Measurements from ENCODE around the gene BTBD17.

BTBD17 gene

DNA sequence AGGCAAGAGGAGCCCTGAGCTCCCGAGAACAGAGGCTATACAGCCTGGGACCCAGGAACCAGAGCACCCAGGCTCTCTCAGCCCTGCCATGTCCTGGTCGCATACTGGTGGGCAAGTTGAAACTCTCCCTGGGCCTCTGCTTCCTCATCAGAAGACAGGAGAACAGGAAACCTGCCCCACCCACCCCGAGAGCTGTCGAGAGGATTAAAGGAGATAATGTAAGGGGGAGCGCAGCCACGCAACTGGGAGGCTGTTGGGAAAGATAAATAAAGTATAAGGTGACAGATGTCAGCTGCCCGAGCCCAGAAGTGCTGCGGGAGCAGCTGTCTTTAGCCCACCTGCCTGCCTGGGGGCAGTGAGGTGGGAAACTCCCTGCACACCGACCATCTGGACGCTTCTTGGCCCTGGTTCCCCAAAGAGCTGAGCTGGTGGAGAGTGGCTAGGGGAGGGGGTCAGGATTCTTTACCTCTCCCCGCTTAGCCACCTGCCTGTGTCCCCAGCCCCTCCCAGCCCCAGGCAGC, 28.8 kb downstream of the BTBD17 start:
- no peak for DNase-seq

DNA sequence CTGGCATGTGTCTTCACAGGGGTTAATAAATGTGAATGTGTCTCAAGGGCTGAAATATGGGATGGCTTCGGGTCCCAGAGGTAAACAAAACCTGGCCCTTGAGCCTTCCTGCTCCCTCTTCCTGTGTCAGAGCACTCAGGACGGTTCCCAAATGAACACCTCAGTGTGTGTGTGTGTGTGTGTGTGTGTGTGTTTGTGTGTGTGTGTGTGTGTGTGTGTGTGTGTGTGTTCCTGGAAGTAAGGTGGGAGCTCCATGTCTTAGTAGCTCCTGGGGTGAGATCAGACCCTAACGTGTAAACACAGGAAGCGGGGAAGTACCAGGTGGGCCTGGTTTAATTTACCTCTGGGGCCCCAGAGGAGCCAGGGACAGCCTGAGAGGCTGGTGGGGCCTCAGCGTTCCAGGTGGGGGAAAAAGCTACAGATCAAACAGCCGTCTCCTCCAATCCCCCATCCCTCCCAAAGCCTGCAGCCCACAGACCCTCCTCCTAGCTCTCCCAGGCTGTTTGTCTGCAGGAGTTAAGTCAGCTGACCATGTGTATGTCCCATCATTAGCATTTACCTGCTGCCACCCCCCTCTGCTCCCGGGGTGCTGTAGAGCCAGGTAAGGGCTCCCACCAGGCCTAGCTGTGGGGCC, 29.5 kb downstream of the BTBD17 start:
- no peak for DNase-seq

DNA sequence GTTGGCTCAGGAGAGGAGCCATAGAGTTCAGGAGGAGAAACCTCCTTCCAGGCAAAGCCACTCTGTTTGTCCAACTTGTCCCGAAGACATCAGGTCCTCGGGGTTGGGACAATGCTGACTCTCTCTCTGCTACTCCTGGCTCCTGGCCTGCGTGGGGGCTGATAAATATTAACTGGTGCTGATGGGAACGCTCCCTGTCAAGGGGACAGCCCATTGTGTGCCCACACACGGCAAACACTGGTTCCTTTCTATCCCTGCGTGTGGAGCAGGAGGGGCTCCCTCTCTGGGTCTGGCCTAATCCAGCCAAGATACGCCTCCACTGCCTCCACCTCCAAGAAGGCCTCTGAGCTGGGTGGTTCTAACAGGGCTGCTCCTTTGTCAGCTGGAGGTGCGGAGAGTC, 31.2 kb downstream of the BTBD17 start:
- no peak for DNase-seq

DNA sequence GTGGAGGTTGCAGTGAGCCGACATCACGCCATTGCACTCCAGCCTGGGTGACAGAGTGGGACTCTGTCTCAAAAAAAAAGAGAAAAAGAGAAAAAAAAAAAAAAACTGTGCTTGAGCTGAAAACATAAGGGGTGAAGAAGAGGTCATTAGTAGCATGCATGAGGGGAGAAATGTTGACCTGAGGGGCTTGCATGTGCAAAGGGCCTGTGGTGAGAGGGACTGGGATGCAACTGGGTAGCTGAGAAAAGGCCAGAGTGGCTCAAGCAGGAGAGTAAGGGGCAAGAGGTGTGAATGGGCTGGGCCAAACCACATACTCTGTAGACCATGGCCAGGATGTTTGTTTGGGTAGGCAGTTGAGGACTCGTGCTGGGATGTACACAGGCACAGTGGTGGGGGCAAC, 32.3 kb downstream of the BTBD17 start:
- no peak for DNase-seq

DNA sequence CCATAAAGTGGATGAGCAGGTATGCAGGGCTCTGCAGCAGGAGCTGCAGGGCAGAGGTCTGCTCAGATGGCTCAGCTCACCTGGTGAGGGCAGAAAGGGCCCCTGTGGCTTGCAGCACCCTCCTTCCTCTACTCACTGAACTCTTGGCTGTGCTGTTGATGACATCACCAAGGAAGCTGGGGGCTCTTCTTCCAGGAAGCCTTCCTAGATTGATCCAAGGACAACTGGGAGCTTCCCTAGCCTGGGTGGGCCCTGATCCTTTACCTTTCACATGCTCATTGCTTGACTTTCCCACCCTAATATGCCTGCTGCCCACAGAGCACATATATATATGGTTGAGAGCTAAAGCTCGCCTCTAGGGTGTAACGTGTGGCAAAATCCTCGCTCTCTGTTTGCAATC, 33.2 kb downstream of the BTBD17 start:
- no peak for DNase-seq

DNA sequence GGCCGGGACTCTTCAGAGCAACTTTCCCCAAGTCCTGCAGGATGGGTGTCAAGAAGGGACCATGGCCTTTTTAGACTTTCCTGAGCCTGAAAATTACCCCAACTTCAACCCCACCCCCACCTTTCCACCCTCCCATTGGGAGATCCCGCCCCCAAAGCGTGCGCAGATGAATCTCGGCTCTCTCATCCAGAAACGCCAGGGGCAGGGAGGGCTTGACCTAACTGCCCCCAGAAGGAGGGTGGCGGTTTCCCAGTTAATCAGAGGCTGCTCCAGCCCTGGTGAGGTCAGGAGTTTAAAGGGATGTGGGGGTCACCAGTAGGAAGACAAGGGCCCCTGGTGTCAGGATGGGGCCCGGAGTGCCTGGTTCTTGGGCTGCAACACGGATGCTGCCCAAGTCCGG, 35.2 kb downstream of the BTBD17 start:
- DNase-seq = no peak

DNA sequence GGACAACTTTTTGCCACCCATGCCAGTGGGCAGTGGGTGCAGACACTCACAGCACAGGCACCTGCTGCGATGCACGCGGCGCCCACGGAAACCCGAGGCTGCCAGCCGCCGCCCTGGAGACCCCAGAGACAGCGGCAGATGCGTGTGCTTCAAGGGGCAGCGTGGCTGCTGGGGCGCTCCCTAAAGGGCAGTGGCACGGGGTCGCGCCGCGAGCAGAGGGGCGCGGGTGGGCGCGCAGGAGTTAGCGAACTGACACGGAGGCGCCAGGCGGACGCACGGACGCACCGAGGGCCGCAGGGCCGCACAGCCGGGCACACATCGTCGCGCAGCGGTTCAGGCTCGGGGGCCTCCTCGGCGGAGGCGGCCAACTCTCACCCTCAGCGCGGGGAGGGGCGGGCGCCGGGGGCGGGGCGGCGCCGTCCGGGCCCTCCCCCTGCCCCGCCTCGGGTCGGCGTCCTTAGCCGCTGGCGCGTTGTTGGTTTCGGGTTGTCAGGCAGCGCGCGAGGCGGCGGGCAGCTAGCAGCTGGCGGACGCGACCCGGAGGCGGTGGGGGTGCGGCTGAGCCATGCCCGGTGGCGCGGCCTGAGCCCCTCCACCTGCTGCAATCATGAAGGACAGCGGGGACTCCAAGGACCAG, 35.8 kb downstream of the BTBD17 start, which contains the start of gene KIF19:
KIF19 (plus strand) TSS at position 484 of the 637 bp plus-strand sequence; CDS start at position 608, 124 bp downstream.
- DNase-seq = peak; percentile 56

DNA sequence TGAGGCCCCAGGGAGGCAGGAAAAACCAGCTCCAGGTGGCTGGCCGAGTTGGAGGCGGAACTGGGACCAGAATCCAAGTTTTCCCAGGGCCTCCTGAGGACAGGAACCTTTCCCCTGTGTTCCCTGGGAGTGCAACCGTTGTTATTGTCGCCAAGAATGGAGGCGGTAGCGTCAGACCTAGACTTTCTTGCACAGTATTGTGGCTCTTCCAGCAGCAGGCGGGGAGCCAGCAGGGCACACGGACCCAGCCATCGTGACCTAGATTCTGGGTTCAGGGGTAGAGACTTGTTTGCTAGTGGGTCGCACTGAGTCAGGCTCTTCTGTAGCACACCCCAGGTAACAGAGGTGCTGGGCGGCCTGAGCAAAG, 36.3 kb downstream of the BTBD17 start:
- DNase-seq = no peak

DNA sequence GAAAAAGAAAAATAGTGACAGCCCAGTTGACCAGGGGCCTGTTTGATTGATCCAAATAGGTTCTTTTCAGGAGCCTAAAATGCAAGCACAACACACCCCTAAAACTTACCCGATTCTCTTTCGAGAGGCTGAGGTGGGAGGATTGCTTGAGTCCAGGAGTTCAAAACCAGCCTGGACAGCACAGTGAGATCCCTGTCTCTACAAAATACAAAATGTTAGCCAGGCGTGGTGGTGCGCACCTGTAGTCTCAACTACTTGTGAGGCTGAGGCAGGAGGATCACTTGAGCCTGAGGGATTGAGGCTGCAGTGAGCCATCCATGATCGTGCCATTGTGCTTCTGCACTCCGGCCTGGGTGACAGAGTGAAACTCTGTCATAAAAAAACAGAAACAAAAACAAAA, 37.1 kb downstream of the BTBD17 start:
- DNase-seq = no peak

DNA sequence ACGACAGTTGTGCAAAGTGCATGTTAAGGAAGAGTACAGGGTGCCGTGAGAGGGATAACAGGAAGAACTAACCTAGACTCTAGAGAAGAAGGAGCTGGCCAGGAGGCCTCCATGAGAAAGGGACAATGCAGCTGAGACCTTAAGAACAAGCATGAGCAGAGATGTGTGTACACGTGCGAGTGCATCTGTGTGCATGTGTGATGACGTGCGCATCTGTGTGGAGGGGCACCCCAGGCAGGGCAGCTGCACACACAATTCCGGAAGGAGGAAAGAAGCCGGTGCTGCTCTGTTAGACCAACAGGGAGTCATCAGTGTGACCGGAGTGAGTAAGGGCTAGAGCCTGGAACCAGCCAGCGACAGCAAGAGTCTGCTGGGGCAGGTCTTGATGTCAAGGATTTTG, 43.3 kb downstream of the BTBD17 start:
- no peak for DNase-seq

DNA sequence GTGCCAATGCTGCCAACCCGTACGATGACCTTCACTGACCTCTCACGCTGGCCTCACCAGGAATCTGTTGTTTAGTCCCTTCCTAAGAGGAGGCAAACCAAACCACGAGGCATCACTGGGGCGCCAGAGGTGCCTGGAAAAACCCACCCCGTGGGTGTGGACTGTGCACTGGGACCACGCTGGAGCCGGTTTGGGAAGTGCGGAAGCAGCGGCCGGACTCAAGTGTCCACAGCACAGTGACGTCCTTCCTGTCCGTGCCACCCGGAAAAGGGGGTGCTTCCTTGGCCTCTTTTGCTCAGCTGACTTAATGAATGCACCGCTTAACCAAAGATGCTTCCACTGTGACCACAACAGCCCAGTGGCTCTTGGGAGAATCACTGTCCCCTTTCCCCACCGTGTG, 44.6 kb downstream of the BTBD17 start:
- no peak for DNase-seq

DNA sequence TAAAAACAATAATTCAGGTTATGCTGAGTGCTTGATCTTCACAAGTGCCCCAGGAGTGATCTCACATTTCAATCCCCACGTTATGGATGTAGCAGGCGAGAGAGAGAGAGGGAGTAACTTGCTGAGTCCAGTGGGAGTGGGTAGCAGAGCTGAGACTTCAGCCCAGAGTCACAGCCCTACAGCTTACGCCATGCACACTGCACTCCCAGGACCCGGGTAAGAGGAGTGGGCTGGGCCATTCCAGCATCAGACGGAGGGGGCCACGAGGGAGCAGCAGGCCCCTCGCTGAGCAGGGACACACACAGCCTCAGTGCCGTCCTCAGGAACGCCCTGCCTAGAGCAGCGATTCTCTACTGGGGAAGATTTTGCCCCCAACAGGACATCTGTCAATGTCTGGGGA, 45.4 kb downstream of the BTBD17 start:
- no peak for DNase-seq

DNA sequence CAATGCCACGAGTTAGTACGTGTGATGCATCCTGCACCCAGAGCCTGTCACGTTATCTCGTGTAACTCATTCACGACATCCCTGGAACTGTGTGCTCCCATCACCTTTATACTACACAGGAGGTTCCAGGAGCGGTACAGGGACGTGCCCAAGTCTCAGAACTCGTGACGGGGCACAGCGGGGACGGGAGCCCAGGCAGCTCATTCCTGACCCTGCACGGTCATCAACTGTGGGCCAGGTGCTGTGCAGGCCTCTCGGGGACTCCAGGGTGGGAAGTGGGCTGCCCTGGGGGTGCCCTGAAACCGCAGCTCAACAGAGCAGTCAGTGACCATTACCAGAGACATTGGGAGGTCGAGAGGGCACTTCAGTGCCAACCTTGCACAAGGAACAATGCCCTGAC, 46.8 kb downstream of the BTBD17 start:
- DNase-seq = no peak

DNA sequence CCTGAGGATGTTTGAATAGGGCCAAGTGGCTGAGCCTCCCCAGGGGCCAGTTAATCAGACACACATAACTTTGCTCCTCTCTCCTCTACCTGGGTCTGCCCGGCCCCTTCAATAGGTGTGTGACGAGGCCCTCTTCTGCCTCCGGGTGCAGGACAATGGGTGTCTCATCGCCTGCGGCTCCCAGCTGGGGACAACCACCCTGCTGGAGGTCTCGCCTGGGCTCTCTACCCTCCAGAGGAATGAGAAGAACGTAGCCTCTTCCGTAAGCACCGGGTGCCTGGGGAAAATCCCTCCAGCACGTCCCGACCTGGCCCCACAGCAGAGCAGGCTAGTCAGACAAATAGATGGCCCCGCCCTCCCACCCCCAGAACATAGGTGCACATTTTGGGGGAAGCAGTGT, 51.8 kb downstream of the BTBD17 start:
- no peak for DNase-seq

DNA sequence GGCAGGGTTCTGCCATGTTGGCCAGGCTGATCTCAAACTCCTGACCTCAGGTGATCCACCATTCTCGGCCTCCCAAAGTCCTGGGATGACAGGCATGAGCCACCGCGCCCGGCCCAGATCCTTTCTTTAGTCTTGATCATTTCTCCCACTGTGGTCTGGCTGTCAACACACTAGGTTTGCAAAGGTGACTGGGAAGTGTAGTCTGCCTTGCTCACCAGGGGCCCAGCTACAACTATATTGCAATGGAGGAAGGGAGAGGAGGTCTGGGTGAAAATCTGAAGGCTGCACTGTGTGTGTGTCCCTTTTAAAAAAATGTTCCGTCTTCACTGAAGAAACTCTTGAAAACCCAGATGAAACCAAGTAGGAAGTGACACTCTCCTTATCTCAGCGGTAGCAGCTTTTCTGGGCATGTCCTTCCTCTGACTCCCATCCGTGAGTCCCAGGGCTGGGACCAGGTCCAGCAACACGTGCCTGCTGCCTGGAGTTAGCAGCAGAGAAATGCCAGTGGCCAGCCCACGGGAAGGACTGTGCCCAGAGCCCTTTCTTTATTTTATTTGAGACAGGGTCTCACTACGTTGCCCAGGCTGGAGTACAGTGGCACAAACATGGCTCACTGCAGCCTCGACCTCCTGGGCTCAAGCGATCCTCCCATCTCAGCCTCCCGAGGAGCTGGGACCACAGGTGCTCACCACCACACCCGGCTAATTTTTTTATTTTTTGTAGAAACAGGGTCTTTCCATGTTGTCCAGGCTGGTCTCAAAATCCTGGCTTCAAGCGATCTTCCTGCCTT, 53.5 kb downstream of the BTBD17 start:
- no peak for DNase-seq
